Glutamatergic neuron (in vitro differentiated cells): ENCODE data around the gene MLN. TPM values are rescaled to one million over a fixed set of nuclear protein-coding genes. Genes with fewer than 3 reads are reported as not detected.
A peak's percentile ranks its signal among the peaks of the same experiment; 100 is the strongest.

Source experiments
- DNase-seq: peaks from one replicate; pipeline ENCODE4 v3.0.0; 2022
- H3K27ac Mint-ChIP-seq: one replicate; pipeline ENCODE4 v1.8.0; 2020; ENCODE audit warnings: mild to moderate bottlenecking, mixed read lengths, inconsistent platforms; ENCODE audit not compliant: unreplicated experiment
- H3K27me3 Mint-ChIP-seq: one replicate; pipeline ENCODE4 v1.8.0; 2020; ENCODE audit warnings: mild to moderate bottlenecking, moderate library complexity, mixed read lengths, inconsistent platforms; ENCODE audit not compliant: unreplicated experiment
- H3K36me3 Mint-ChIP-seq: one replicate; pipeline ENCODE4 v1.8.0; 2020; ENCODE audit warnings: mild to moderate bottlenecking, mixed read lengths, inconsistent platforms; ENCODE audit not compliant: unreplicated experiment
- H3K4me1 Mint-ChIP-seq: one replicate; pipeline ENCODE4 v1.8.0; 2020; ENCODE audit warnings: mild to moderate bottlenecking, low read depth, mixed read lengths, inconsistent platforms; ENCODE audit not compliant: unreplicated experiment
- H3K4me3 Mint-ChIP-seq: one replicate; pipeline ENCODE4 v1.8.0; 2020; ENCODE audit warnings: mild to moderate bottlenecking, mixed read lengths, inconsistent platforms; ENCODE audit not compliant: unreplicated experiment
- H3K9me3 Mint-ChIP-seq: one replicate; pipeline ENCODE4 v1.8.0; 2020; ENCODE audit warnings: mild to moderate bottlenecking, moderate library complexity, mixed read lengths, inconsistent platforms; ENCODE audit not compliant: unreplicated experiment
- CTCF ChIP-seq: fragments of 200-600 bp; sonication (generic); IDR thresholded peaks from one replicate; pipeline ENCODE4 v1.5.0; 2021; ENCODE audit not compliant: partially characterized antibody, unreplicated experiment
- total RNA-seq: library from RNA; stranded (reverse); fragmentation: NEBNext Ultra II Directional; extraction: Animal tissue kit (Norgen Biotek cat#: 25700); gene quantifications from one replicate; pipeline ENCODE4 v1.2.1, GENCODE V29; 2021; ENCODE audit not compliant: unreplicated experiment

The MLN gene
- total RNA-seq, 1 donor from 2014 or later, result not detected

- peaks cover 6% of the 10 kb centered on the region for H3K9me3 Mint-ChIP-seq
- no peak for TF ChIP-seq CTCF
- H3K4me3 Mint-ChIP-seq, result no peak overlapping the region
- H3K4me1 Mint-ChIP-seq, result peaks cover 51% of the 10 kb centered on the region
- no peak overlapping the region for H3K27ac Mint-ChIP-seq
- no peaks in the 10 kb centered on the region for H3K36me3 Mint-ChIP-seq
- DNase-seq, result no peak
- H3K27me3 Mint-ChIP-seq, result peaks cover 5% of the 10 kb centered on the region
Measured at GRCh38 chr6:33790910-33791309, 12.9 kb downstream of the MLN start.

- no peak overlapping the region for H3K27ac Mint-ChIP-seq
- peak overlapping the region; percentile 74 for H3K4me3 Mint-ChIP-seq
- no peaks in the 10 kb centered on the region for H3K36me3 Mint-ChIP-seq
- peaks cover 56% of the 10 kb centered on the region for H3K4me1 Mint-ChIP-seq
- H3K9me3 Mint-ChIP-seq, result peaks cover 6% of the 10 kb centered on the region
- peaks cover 5% of the 10 kb centered on the region for H3K27me3 Mint-ChIP-seq
- no peak for DNase-seq
- no peak for TF ChIP-seq CTCF
Measured at GRCh38 chr6:33790379-33790778, 13.4 kb downstream of the MLN start.

- Mint-ChIP-seq H3K36me3 (no peaks in the 10 kb centered on the region), H3K27me3 (peaks cover 7% of the 10 kb centered on the region), H3K9me3 (peaks cover 6% of the 10 kb centered on the region), H3K4me1 (peaks cover 59% of the 10 kb centered on the region), H3K27ac (peak overlapping the region; percentile 89), H3K4me3 (peak overlapping the region; percentile 79)
- DNase-seq, result no peak
- TF ChIP-seq CTCF, result no peak
Measured at GRCh38 chr6:33789550-33789895, 14.3 kb downstream of the MLN start.

- Mint-ChIP-seq H3K36me3 (no peaks in the 10 kb centered on the region), H3K27me3 (peaks cover 7% of the 10 kb centered on the region), H3K4me3 (peak within 1 kb of the TSS; percentile 97), H3K9me3 (peaks cover 6% of the 10 kb centered on the region), H3K27ac (peak within 1 kb of the TSS; percentile 94), H3K4me1 (peaks cover 59% of the 10 kb centered on the region)
- no peak for TF ChIP-seq CTCF
- DNase-seq, result peak; percentile 94
Measured at GRCh38 chr6:33788694-33789549, 14.9 kb downstream of the MLN start, which contains the start of gene LEMD2. Gene LEMD2, minus strand, starts transcription at chr6:33789130. Its CDS starts 14 bp downstream, at chr6:33789116.
